IPS-18a (cell line): Measurements from ENCODE around the gene ACVR2B.

Experiments
- H3K27ac ChIP-seq: one replicate; pipeline ENCODE4 v1.5.1; 2013; ENCODE audit warnings: low read length
- H3K27me3 ChIP-seq: one replicate; pipeline ENCODE4 v1.6.1; 2013; ENCODE audit warnings: mild to moderate bottlenecking, low read length; ENCODE audit not compliant: control insufficient read depth, insufficient read depth
- H3K36me3 ChIP-seq: one replicate; pipeline ENCODE4 v1.6.1; 2013; ENCODE audit warnings: low read depth, low read length; ENCODE audit not compliant: control insufficient read depth
- H3K4me1 ChIP-seq: one replicate; pipeline ENCODE4 v1.6.1; 2013; ENCODE audit warnings: low read depth, low read length; ENCODE audit not compliant: control insufficient read depth
- H3K4me3 ChIP-seq: one replicate; pipeline ENCODE4 v1.5.1; 2013; ENCODE audit warnings: low read length
- H3K9ac ChIP-seq: one replicate; pipeline ENCODE4 v1.6.1; 2013; ENCODE audit warnings: mild to moderate bottlenecking, low read length, moderate library complexity
- H3K9me3 ChIP-seq: one replicate; pipeline ENCODE4 v1.6.1; 2013; ENCODE audit warnings: low read depth, low read length; ENCODE audit not compliant: control insufficient read depth

Gene ACVR2B

GRCh38 chr3:38460377-38461270 is 6.9 kb downstream of the ACVR2B start:
- Histone ChIP-seq H3K4me1 (peaks cover 15% of the 10 kb centered on the region), H3K36me3 (no peaks in the 10 kb centered on the region), H3K4me3 (no peak overlapping the region), H3K27ac (no peak overlapping the region), H3K9me3 (no peaks in the 10 kb centered on the region), H3K27me3 (no peaks in the 10 kb centered on the region), H3K9ac (no peak overlapping the region)

DNA sequence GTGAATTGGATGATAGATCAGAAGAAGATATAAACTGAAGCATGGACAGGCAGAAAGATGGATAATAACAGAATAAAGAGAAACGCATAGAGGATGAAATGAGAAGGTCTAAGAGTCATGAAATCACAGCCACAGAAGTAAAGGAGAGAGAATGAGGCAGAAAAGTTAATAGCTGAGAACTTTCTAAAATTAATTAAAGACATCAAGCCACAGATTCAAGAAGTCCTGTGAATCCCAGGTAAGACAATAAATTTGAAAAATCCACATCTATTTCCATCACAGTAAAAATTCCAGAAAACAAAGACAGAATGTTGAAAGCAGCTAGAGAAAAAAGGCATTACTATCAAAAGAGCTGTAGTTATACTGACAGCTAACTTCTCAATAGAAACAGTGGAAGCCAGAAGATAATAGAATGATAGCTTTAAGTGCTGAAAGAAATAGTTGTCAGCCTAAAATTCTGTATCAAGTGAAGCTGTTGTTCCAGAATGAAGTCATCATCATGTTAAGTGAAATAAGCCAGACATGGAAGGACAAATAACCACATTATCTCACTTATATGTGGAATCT is 12.0 kb downstream of the ACVR2B start:
- no peaks in the 10 kb centered on the region for H3K4me1 ChIP-seq
- peaks cover 19% of the 10 kb centered on the region for H3K9me3 ChIP-seq
- H3K9ac ChIP-seq, result no peak overlapping the region
- no peaks in the 10 kb centered on the region for H3K27me3 ChIP-seq
- no peaks in the 10 kb centered on the region for H3K36me3 ChIP-seq
- H3K4me3 ChIP-seq, result no peak overlapping the region
- H3K27ac ChIP-seq, result no peak overlapping the region

GRCh38 chr3:38468765-38469164 is 15.1 kb downstream of the ACVR2B start:
- H3K36me3 ChIP-seq, result no peaks in the 10 kb centered on the region
- no peak overlapping the region for H3K9ac ChIP-seq
- no peak overlapping the region for H3K4me3 ChIP-seq
- H3K9me3 ChIP-seq, result peaks cover 19% of the 10 kb centered on the region
- no peak overlapping the region for H3K27ac ChIP-seq
- H3K4me1 ChIP-seq, result no peaks in the 10 kb centered on the region
- no peaks in the 10 kb centered on the region for H3K27me3 ChIP-seq

- Histone ChIP-seq H3K36me3 (no peaks in the 10 kb centered on the region), H3K4me1 (no peaks in the 10 kb centered on the region), H3K27me3 (no peaks in the 10 kb centered on the region), H3K4me3 (no peak overlapping the region), H3K9ac (no peak overlapping the region), H3K9me3 (peaks cover 19% of the 10 kb centered on the region), H3K27ac (no peak overlapping the region)
Observed at GRCh38 chr3:38469852-38470251, 16.2 kb downstream of the ACVR2B start.

GRCh38 chr3:38471260-38471857 is 17.7 kb downstream of the ACVR2B start:
- Histone ChIP-seq H3K4me1 (no peaks in the 10 kb centered on the region), H3K9ac (no peak overlapping the region), H3K9me3 (peaks cover 19% of the 10 kb centered on the region), H3K27ac (no peak overlapping the region), H3K27me3 (no peaks in the 10 kb centered on the region), H3K4me3 (no peak overlapping the region), H3K36me3 (no peaks in the 10 kb centered on the region)

GRCh38 chr3:38472342-38472741 is 18.7 kb downstream of the ACVR2B start:
- peaks cover 19% of the 10 kb centered on the region for H3K9me3 ChIP-seq

GRCh38 chr3:38473229-38473628 is 19.5 kb downstream of the ACVR2B start:
- H3K36me3 ChIP-seq, result no peaks in the 10 kb centered on the region
- no peaks in the 10 kb centered on the region for H3K4me1 ChIP-seq
- H3K9me3 ChIP-seq, result peaks cover 19% of the 10 kb centered on the region
- no peaks in the 10 kb centered on the region for H3K27me3 ChIP-seq
- no peak overlapping the region for H3K4me3 ChIP-seq
- H3K9ac ChIP-seq, result no peak overlapping the region
- no peak overlapping the region for H3K27ac ChIP-seq

More at GRCh38 chr3:38472342-38472741, 18.7 kb downstream of the ACVR2B start:
- Histone ChIP-seq H3K27ac (no peak overlapping the region), H3K9ac (no peak overlapping the region), H3K4me1 (no peaks in the 10 kb centered on the region), H3K36me3 (no peaks in the 10 kb centered on the region), H3K27me3 (no peaks in the 10 kb centered on the region), H3K4me3 (no peak overlapping the region)

GRCh38 chr3:38474928-38475605 is 21.4 kb downstream of the ACVR2B start:
- Histone ChIP-seq H3K4me3 (no peak overlapping the region), H3K4me1 (no peaks in the 10 kb centered on the region), H3K27ac (no peak overlapping the region), H3K9ac (no peak overlapping the region), H3K36me3 (peaks cover 17% of the 10 kb centered on the region), H3K9me3 (peaks cover 5% of the 10 kb centered on the region), H3K27me3 (no peaks in the 10 kb centered on the region)

- Histone ChIP-seq H3K27me3 (no peaks in the 10 kb centered on the region), H3K4me3 (no peak overlapping the region), H3K9ac (no peak overlapping the region), H3K36me3 (peaks cover 23% of the 10 kb centered on the region), H3K27ac (no peak overlapping the region), H3K4me1 (no peaks in the 10 kb centered on the region), H3K9me3 (no peaks in the 10 kb centered on the region)
Observed at GRCh38 chr3:38475716-38476115, 22.0 kb downstream of the ACVR2B start.

GRCh38 chr3:38476157-38476756 is 22.6 kb downstream of the ACVR2B start:
- peaks cover 29% of the 10 kb centered on the region for H3K36me3 ChIP-seq
- H3K4me1 ChIP-seq, result no peaks in the 10 kb centered on the region
- H3K27me3 ChIP-seq, result no peaks in the 10 kb centered on the region
- no peaks in the 10 kb centered on the region for H3K9me3 ChIP-seq
- no peak overlapping the region for H3K9ac ChIP-seq
- H3K4me3 ChIP-seq, result no peak overlapping the region
- H3K27ac ChIP-seq, result no peak overlapping the region
